HCT116 (cell line): ENCODE results near the gene CD3G. TPM values are rescaled to one million over a fixed set of nuclear protein-coding genes. Genes with fewer than 3 reads are reported as not detected.

Source experiments
- ATAC-seq: fragments of 200-7000 bp; cut with Tn5 transposase; 2 replicates; pipeline ENCODE4 v1.9.1; 2020; ENCODE audit warnings: mild to moderate bottlenecking, moderate library complexity
- BruUV-seq: library from RNA; stranded (reverse); fragments of 400-500 nt; replicated peaks from 2 replicates; lab custom pipeline; 2021; lab: Mats Ljungman, UMichigan
- CTCF ChIA-PET: fragments of 300-600 bp; sonication (Branson Sonifier 250); formaldehyde crosslinking; loops from one replicate; lab custom pipeline; 2021; ENCODE audit warnings: antibody characterized with exemption; lab: Charles Lee
- POLR2A ChIA-PET: fragments of 300-600, 350-600 bp; sonication (Branson Sonifier 250); formaldehyde crosslinking; loops from one replicate; lab custom pipeline; 2021; ENCODE audit warnings: antibody characterized with exemption; lab: Charles Lee
- RAD21 ChIA-PET, 2 experiments: fragments of 300-600 bp; sonication (Branson Sonifier 250); formaldehyde crosslinking; loops; one replicate each; lab custom pipeline; 2023; ENCODE audit warnings: low total read pairs in 2 of 2; ENCODE audit not compliant: uncharacterized antibody in 2 of 2, unreplicated experiment in 2 of 2, low non-redundant PET in 1 of 2; lab: Charles Lee
- DNase-seq: peaks from one replicate; pipeline ENCODE4 v3.0.0-alpha.2; 2010; ENCODE audit warnings: low read depth, low spot score
- H2AFZ ChIP-seq: fragments of 200-600 bp; shearing (Covaris generic), sonication (generic); 2 replicates; pipeline ENCODE4 v1.6.1; 2017; ENCODE audit warnings: low read depth, mixed run types, mixed read lengths, antibody characterized with exemption, low read length; ENCODE audit not compliant: poor library complexity, severe bottlenecking
- H3K27ac ChIP-seq: 2 replicates; pipeline ENCODE4 v1.5.1; 2012; ENCODE audit warnings: low read depth, low read length
- H3K27me3 ChIP-seq: fragments of 200-600 bp; sonication (generic); 2 replicates; pipeline ENCODE4 v1.6.1; 2016; ENCODE audit warnings: mixed run types, low read length, mixed read lengths; ENCODE audit not compliant: insufficient read depth
- H3K36me3 ChIP-seq, 2 experiments: fragments of 200-500 bp in 1 of 2; fragments of 200-600 bp in 1 of 2; sonication (Bioruptor generic) in 1 of 2; sonication (generic) in 1 of 2; 2 replicates each; pipeline versions ENCODE4 v1.5.1 to v1.6.1; 2014 to 2016; ENCODE audit warnings: low read length in 2 of 2, inconsistent platforms in 1 of 2, mixed read lengths in 1 of 2, mixed run types in 1 of 2; ENCODE audit not compliant: insufficient read depth in 2 of 2, control insufficient read depth in 1 of 2
- H3K4me1 ChIP-seq, 2 experiments: fragments of 200-600 bp in 1 of 2; sonication (generic) in 1 of 2; 2 replicates each; pipeline versions ENCODE4 v1.5.1 to v1.6.1; 2012 to 2017; ENCODE audit warnings: low read length in 2 of 2, inconsistent platforms in 1 of 2, mild to moderate bottlenecking in 1 of 2, mixed read lengths in 1 of 2, mixed run types in 1 of 2, moderate library complexity in 1 of 2; ENCODE audit not compliant: insufficient read depth in 2 of 2, control insufficient read depth in 1 of 2
- H3K4me2 ChIP-seq: fragments of 200-600 bp; sonication (generic); 2 replicates; pipeline ENCODE4 v1.6.1; 2017; ENCODE audit warnings: mixed run types, low read length, mixed read lengths
- H3K4me3 ChIP-seq, 2 experiments: fragments of 200-600 bp in 1 of 2; sonication (generic) in 1 of 2; replicated peaks in 1 of 2; 2 replicates each; pipeline ENCODE4 v1.5.1; 2011 to 2016; ENCODE audit warnings: low read length in 2 of 2, control low read depth in 1 of 2, low read depth in 1 of 2, mild to moderate bottlenecking in 1 of 2, mixed read lengths in 1 of 2, mixed run types in 1 of 2
- H3K79me2 ChIP-seq: fragments of 200-600 bp; sonication (generic); 2 replicates; pipeline ENCODE4 v1.6.1; 2017; ENCODE audit warnings: mild to moderate bottlenecking, mixed run types, low read length, moderate library complexity, mixed read lengths; ENCODE audit not compliant: insufficient read depth
- H3K9ac ChIP-seq: fragments of 200-600 bp; sonication (generic); 2 replicates; pipeline ENCODE4 v1.6.1; 2016; ENCODE audit warnings: low read length, mixed read lengths
- H3K9me2 ChIP-seq: fragments of 200-600 bp; sonication (generic), shearing (Covaris generic); 2 replicates; pipeline ENCODE4 v1.6.1; 2017; ENCODE audit warnings: mixed run types, mild to moderate bottlenecking, moderate library complexity; ENCODE audit not compliant: insufficient read depth
- H3K9me3 ChIP-seq, 2 experiments: fragments of 200-500 bp in 1 of 2; fragments of 200-600 bp in 1 of 2; sonication (Bioruptor generic) in 1 of 2; sonication (generic) in 1 of 2; 2 replicates each; pipeline ENCODE4 v1.6.1; 2014 to 2017; ENCODE audit warnings: low read length in 2 of 2, mixed read lengths in 2 of 2, inconsistent platforms in 1 of 2, low read depth in 1 of 2, mild to moderate bottlenecking in 1 of 2, mixed run types in 1 of 2, moderate library complexity in 1 of 2; ENCODE audit not compliant: control insufficient read depth in 1 of 2, insufficient read depth in 1 of 2
- H4K20me1 ChIP-seq: fragments of 200-600 bp; sonication (generic), shearing (Covaris generic); 2 replicates; pipeline ENCODE4 v1.6.1; 2017; ENCODE audit warnings: mixed run types, mild to moderate bottlenecking, moderate library complexity; ENCODE audit not compliant: insufficient read depth
- ATF3 ChIP-seq: IDR thresholded peaks from 2 replicates; pipeline ENCODE4 v1.6.1; 2012
- CEBPB ChIP-seq: IDR thresholded peaks from 2 replicates; pipeline ENCODE4 v1.6.1; 2012; ENCODE audit warnings: low read depth
- EGR1 ChIP-seq: IDR thresholded peaks from 2 replicates; pipeline ENCODE4 v1.6.1; 2012; ENCODE audit warnings: low read depth
- EZH2phosphoT487 ChIP-seq: fragments of 200-600 bp; IDR thresholded peaks from 2 replicates; pipeline ENCODE4 v1.6.1; 2018; ENCODE audit warnings: antibody characterized with exemption, borderline replicate concordance
- JUND ChIP-seq: IDR thresholded peaks from 2 replicates; pipeline ENCODE4 v1.6.1; 2012
- POLR2A ChIP-seq: IDR thresholded peaks from 2 replicates; pipeline ENCODE4 v1.7.0; 2011; ENCODE audit warnings: borderline replicate concordance; ENCODE audit not compliant: insufficient read depth, insufficient read length; ENCODE audit errors: extremely low read depth
- POLR2AphosphoS5 ChIP-seq: IDR thresholded peaks from 2 replicates; pipeline ENCODE4 v1.6.1; 2011; ENCODE audit warnings: mild to moderate bottlenecking, low read depth, low read length, moderate library complexity
- REST ChIP-seq: IDR thresholded peaks from 2 replicates; pipeline ENCODE4 v1.6.1; 2012; ENCODE audit warnings: low read depth
- SP1 ChIP-seq: IDR thresholded peaks from 2 replicates; pipeline ENCODE4 v1.6.1; 2012; ENCODE audit warnings: low read depth
- SRF ChIP-seq: IDR thresholded peaks from 2 replicates; pipeline ENCODE4 v1.6.1; 2012; ENCODE audit warnings: low read depth
- YY1 ChIP-seq: IDR thresholded peaks from 2 replicates; pipeline ENCODE4 v1.6.1; 2011; ENCODE audit warnings: low read length, low read depth, moderate library complexity, mild to moderate bottlenecking; ENCODE audit not compliant: insufficient replicate concordance; ENCODE audit errors: extremely low read depth
- ZFX ChIP-seq: fragments of 450-650 bp; IDR thresholded peaks from 2 replicates; pipeline ENCODE4 v1.6.1; 2017
- ZNF274 ChIP-seq: fragments of 200-500 bp; sonication (Bioruptor generic); IDR thresholded peaks from 2 replicates; pipeline ENCODE4 v1.6.1; 2014; ENCODE audit warnings: mild to moderate bottlenecking, low read depth, low read length, inconsistent platforms
- intact Hi-C: fragments of 100-400 bp; cut with micrococcal nuclease; formaldehyde crosslinking; loops from 2 replicates; pipeline ENCODE4 v1.10.0; 2022
- total RNA-seq: library from RNA; stranded (reverse); gene quantifications from one replicate; pipeline ENCODE4 v1.2.1, GENCODE V29; 2021; ENCODE audit not compliant: unreplicated experiment

Gene CD3G
- total RNA-seq, 1 experiment from 2014 or later: 0.20 TPM

GRCh38 chr11:118341261-118341660, 2.9 kb upstream of the CD3G start:
- Histone ChIP-seq H4K20me1 (no peaks in the 10 kb centered on the region), H3K27me3 (no peaks in the 10 kb centered on the region; the same call in 1 of the 2 replicates), H3K4me1 (peaks cover 0 to 4% of the 10 kb centered on the region in 2 experiments; a peak in 2 of 4 replicates), H3K79me2 (no peaks in the 10 kb centered on the region), H3K27ac (no peak overlapping the region), H3K9me2 (no peaks in the 10 kb centered on the region), H3K36me3 (no peaks in the 10 kb centered on the region), H3K4me3 (no peak overlapping the region), H3K9me3 (no peaks in the 10 kb centered on the region), H2AFZ (no peak overlapping the region), H3K4me2 (no peak overlapping the region), H3K9ac (no peak overlapping the region)
- TF ChIP-seq ATF3 (no peak), ZFX (no peak), CEBPB (no peak), EZH2phosphoT487 (no peak), ZNF274 (no peak), JUND (no peak), SP1 (no peak), REST (no peak), YY1 (no peak), EGR1 (no peak), SRF (no peak), POLR2A (no peak), POLR2AphosphoS5 (no peak)
- no peak for DNase-seq
- no TSS peak for BruUV-seq
- intact Hi-C loops: no loop called here
- ChIA-PET POLR2A (no interaction called here), RAD21 (no interaction called here), CTCF (no interaction called here)
- ATAC-seq: no peak
